SKM-1 (cell line): ENCODE results near the gene SIRT6.
"Not testable (repeated sequence)": the region's sequence is repeated elsewhere in the genome, so short reads cannot be mapped to it uniquely, and the experiment has no call there.

Experiments used
- DNase-seq: peaks from one replicate; lab custom pipeline; 2025; ENCODE audit not compliant: unreplicated experiment; lab: John Stamatoyannopoulos, UW

SIRT6 gene

GRCh38 chr19:4175669-4175931 lies 6.8 kb downstream of the SIRT6 start:
- no peak for DNase-seq

GRCh38 chr19:4174895-4175668 lies 7.3 kb downstream of the SIRT6 start:
- no peak for DNase-seq

GRCh38 chr19:4174213-4174894 lies 8.0 kb downstream of the SIRT6 start:
- DNase-seq = no peak

GRCh38 chr19:4173479-4174212 lies 8.7 kb downstream of the SIRT6 start:
- DNase-seq = no peak

GRCh38 chr19:4172861-4173473 lies 9.4 kb downstream of the SIRT6 start:
- no peak for DNase-seq

GRCh38 chr19:4171676-4172075 lies 10.7 kb downstream of the SIRT6 start:
- no peak for DNase-seq

GRCh38 chr19:4164262-4164661 lies 18.1 kb downstream of the SIRT6 start:
- no peak for DNase-seq

- DNase-seq = no peak
Measured at GRCh38 chr19:4161415-4162077, 20.8 kb downstream of the SIRT6 start.

- not testable (repeated sequence) for DNase-seq
Measured at GRCh38 chr19:4157971-4158370, 24.4 kb downstream of the SIRT6 start.

GRCh38 chr19:4157164-4157563 lies 25.2 kb downstream of the SIRT6 start:
- no peak for DNase-seq

GRCh38 chr19:4154571-4155312 lies 27.6 kb downstream of the SIRT6 start:
- no peak for DNase-seq

GRCh38 chr19:4152241-4152998 lies 29.9 kb downstream of the SIRT6 start:
- no peak for DNase-seq

- DNase-seq = no peak
Measured at GRCh38 chr19:4151623-4152022, 30.7 kb downstream of the SIRT6 start.

- DNase-seq = no peak
Measured at GRCh38 chr19:4149518-4150288, 32.7 kb downstream of the SIRT6 start.

GRCh38 chr19:4144666-4145249 lies 37.6 kb downstream of the SIRT6 start:
- no peak for DNase-seq

- not testable (repeated sequence) for DNase-seq
Measured at GRCh38 chr19:4142916-4143315, 39.4 kb downstream of the SIRT6 start.

- DNase-seq = peak; percentile 70
Measured at GRCh38 chr19:4140237-4140711, 42.1 kb downstream of the SIRT6 start.

- DNase-seq = peak; percentile 79
Measured at GRCh38 chr19:4139614-4140236, 42.6 kb downstream of the SIRT6 start.
